Measurements from ENCODE around the gene MSTN. TPM values are rescaled to one million over a fixed set of nuclear protein-coding genes. Genes with fewer than 3 reads are reported as not detected.
"Not testable (repeated sequence)": the region's sequence is repeated elsewhere in the genome, so short reads cannot be mapped to it uniquely, and the experiment has no call there.

MSTN gene
- polyA plus RNA-seq, 3 donors: 1.6 to 2.7 (median 2.2) TPM

GRCh38 chr2:190068764-190069163 lies 6.2 kb upstream of the MSTN start:
- no peak for DNase-seq

GRCh38 chr2:190065839-190066238 lies 3.3 kb upstream of the MSTN start:
- no peak for DNase-seq

- DNase-seq: no peak
These were observed 1.1 kb upstream of the MSTN start for GRCh38 chr2:190063624-190064023.

GRCh38 chr2:190062053-190062452 lies 476 bp downstream of the MSTN start:
- DNase-seq: no peak

GRCh38 chr2:190060626-190061025 lies 1.9 kb downstream of the MSTN start:
- no peak for DNase-seq

- DNase-seq: no peak
These were observed 2.5 kb downstream of the MSTN start for GRCh38 chr2:190060019-190060418.

- no peak for DNase-seq
These were observed 9.1 kb downstream of the MSTN start for GRCh38 chr2:190053426-190053825.

- DNase-seq: no peak
These were observed 10.2 kb downstream of the MSTN start for GRCh38 chr2:190052307-190052706.

GRCh38 chr2:190051223-190051622 lies 11.3 kb downstream of the MSTN start:
- DNase-seq: no peak

- DNase-seq: no peak
These were observed 12.5 kb downstream of the MSTN start for GRCh38 chr2:190050001-190050400.

GRCh38 chr2:190044866-190045265 lies 17.7 kb downstream of the MSTN start:
- DNase-seq: no peak

- no peak for DNase-seq
These were observed 19.1 kb downstream of the MSTN start for GRCh38 chr2:190043441-190043840.

- DNase-seq: no peak
These were observed 26.5 kb downstream of the MSTN start for GRCh38 chr2:190036071-190036470.

- not testable (repeated sequence) for DNase-seq
These were observed 28.1 kb downstream of the MSTN start for GRCh38 chr2:190034417-190034816.

GRCh38 chr2:190031969-190032618 lies 30.4 kb downstream of the MSTN start:
- DNase-seq: peak; percentile 22

- peak; percentile 27 for DNase-seq
These were observed 38.7 kb downstream of the MSTN start for GRCh38 chr2:190023860-190024259.

GRCh38 chr2:190020720-190021119 lies 41.8 kb downstream of the MSTN start:
- no peak for DNase-seq

- DNase-seq: no peak
These were observed 44.7 kb downstream of the MSTN start for GRCh38 chr2:190017837-190018236.

GRCh38 chr2:190015969-190016368 lies 46.6 kb downstream of the MSTN start:
- not testable (repeated sequence) for DNase-seq

Data from renal pelvis (tissue), 4 donors.